Urothelium cell line (cell line): ENCODE data around the gene HSPA2.
"Not testable (repeated sequence)": the region's sequence is repeated elsewhere in the genome, so short reads cannot be mapped to it uniquely, and the experiment has no call there.

Experiments used
- DNase-seq: peaks from one replicate; pipeline ENCODE4 v3.0.0; 2011; ENCODE audit warnings: low spot score, mixed read lengths
- FAIRE-seq: peaks from 2 replicates; lab custom pipeline; 2011; peaks lifted over from hg19 to GRCh38; lab: Jason Lieb, UNC

Gene HSPA2

GRCh38 chr14:64556526-64556925, 16.0 kb downstream of the HSPA2 start:
- FAIRE-seq (peak; percentile 55), DNase-seq (no peak)

GRCh38 chr14:64558216-64558615, 17.7 kb downstream of the HSPA2 start:
- FAIRE-seq = not testable (repeated sequence)

GRCh38 chr14:64561631-64562030, 21.1 kb downstream of the HSPA2 start:
- DNase-seq (no peak), FAIRE-seq (no peak)

More at GRCh38 chr14:64558216-64558615, 17.7 kb downstream of the HSPA2 start:
- not testable (repeated sequence) for DNase-seq

- FAIRE-seq = no peak
- DNase-seq = no peak
These were observed 21.9 kb downstream of the HSPA2 start for GRCh38 chr14:64562436-64562835.

- DNase-seq = no peak
- peak; percentile 79 for FAIRE-seq
These were observed 23.2 kb downstream of the HSPA2 start for GRCh38 chr14:64563696-64564095.

GRCh38 chr14:64566651-64567122, 26.1 kb downstream of the HSPA2 start:
- peak; percentile 88 for FAIRE-seq
- no peak for DNase-seq

GRCh38 chr14:64569138-64569631, 28.6 kb downstream of the HSPA2 start:
- FAIRE-seq (peak; percentile 99), DNase-seq (peak; percentile 92)

GRCh38 chr14:64569646-64570045, 29.1 kb downstream of the HSPA2 start:
- not testable (repeated sequence) for FAIRE-seq, DNase-seq

GRCh38 chr14:64572386-64573104, 32.0 kb downstream of the HSPA2 start:
- no peak for FAIRE-seq

GRCh38 chr14:64573109-64573508, 32.6 kb downstream of the HSPA2 start:
- DNase-seq (no peak), FAIRE-seq (peak; percentile 83)

More at GRCh38 chr14:64572386-64573104, 32.0 kb downstream of the HSPA2 start:
- no peak for DNase-seq

GRCh38 chr14:64574371-64575107, 34.0 kb downstream of the HSPA2 start:
- DNase-seq = no peak
- peak; percentile 75 for FAIRE-seq

GRCh38 chr14:64577211-64577610, 36.7 kb downstream of the HSPA2 start:
- DNase-seq (no peak), FAIRE-seq (peak; percentile 79)

- FAIRE-seq = peak; percentile 73
- DNase-seq = no peak
These were observed 39.9 kb downstream of the HSPA2 start for GRCh38 chr14:64580467-64580866.

GRCh38 chr14:64581363-64581762, 40.8 kb downstream of the HSPA2 start:
- FAIRE-seq = no peak
- no peak for DNase-seq

- FAIRE-seq (no peak), DNase-seq (no peak)
These were observed 41.3 kb downstream of the HSPA2 start for GRCh38 chr14:64581817-64582216.

- DNase-seq (no peak), FAIRE-seq (peak; percentile 44)
These were observed 43.6 kb downstream of the HSPA2 start for GRCh38 chr14:64584190-64584589.

GRCh38 chr14:64591809-64592208, 51.3 kb downstream of the HSPA2 start:
- DNase-seq = no peak

More at GRCh38 chr14:64591809-64592208, 51.3 kb downstream of the HSPA2 start:
- FAIRE-seq = no peak
